ENCODE results near the gene ZNF653.

GRCh38 chr19:11445141-11445540 is 60.5 kb downstream of the ZNF653 start:
- no peak for TF ChIP-seq CTCF (IDR thresholded peaks at IDR 0.05)
- no peak for TF ChIP-seq EZH2 (IDR thresholded peaks at IDR 0.05; ENCODE audit: borderline replicate concordance, insufficient read depth, low read depth, low read length, poor library complexity, severe bottlenecking)
